HCT116 (cell line): ENCODE results near the gene SLC2A13. TPM values are rescaled to one million over a fixed set of nuclear protein-coding genes. Genes with fewer than 3 reads are reported as not detected.
"Not testable (repeated sequence)": the region's sequence is repeated elsewhere in the genome, so short reads cannot be mapped to it uniquely, and the experiment has no call there.

Experiments
- ATAC-seq: fragments of 200-7000 bp; cut with Tn5 transposase; 2 replicates; pipeline ENCODE4 v1.9.1; 2020; ENCODE audit warnings: mild to moderate bottlenecking, moderate library complexity
- BruUV-seq: library from RNA; stranded (reverse); fragments of 400-500 nt; replicated peaks from 2 replicates; lab custom pipeline; 2021; lab: Mats Ljungman, UMichigan
- CTCF ChIA-PET: fragments of 300-600 bp; sonication (Branson Sonifier 250); formaldehyde crosslinking; loops from one replicate; lab custom pipeline; 2021; ENCODE audit warnings: antibody characterized with exemption; lab: Charles Lee
- POLR2A ChIA-PET: fragments of 300-600, 350-600 bp; sonication (Branson Sonifier 250); formaldehyde crosslinking; loops from one replicate; lab custom pipeline; 2021; ENCODE audit warnings: antibody characterized with exemption; lab: Charles Lee
- RAD21 ChIA-PET, 2 experiments: fragments of 300-600 bp; sonication (Branson Sonifier 250); formaldehyde crosslinking; loops; one replicate each; lab custom pipeline; 2023; ENCODE audit warnings: low total read pairs in 2 of 2; ENCODE audit not compliant: uncharacterized antibody in 2 of 2, unreplicated experiment in 2 of 2, low non-redundant PET in 1 of 2; lab: Charles Lee
- DNase-seq: peaks from one replicate; pipeline ENCODE4 v3.0.0-alpha.2; 2010; ENCODE audit warnings: low read depth, low spot score
- H2AFZ ChIP-seq: fragments of 200-600 bp; shearing (Covaris generic), sonication (generic); 2 replicates; pipeline ENCODE4 v1.6.1; 2017; ENCODE audit warnings: low read depth, mixed run types, mixed read lengths, antibody characterized with exemption, low read length; ENCODE audit not compliant: poor library complexity, severe bottlenecking
- H3K27ac ChIP-seq: 2 replicates; pipeline ENCODE4 v1.5.1; 2012; ENCODE audit warnings: low read depth, low read length
- H3K27me3 ChIP-seq: fragments of 200-600 bp; sonication (generic); 2 replicates; pipeline ENCODE4 v1.6.1; 2016; ENCODE audit warnings: mixed run types, low read length, mixed read lengths; ENCODE audit not compliant: insufficient read depth
- H3K36me3 ChIP-seq, 2 experiments: fragments of 200-500 bp in 1 of 2; fragments of 200-600 bp in 1 of 2; sonication (Bioruptor generic) in 1 of 2; sonication (generic) in 1 of 2; 2 replicates each; pipeline versions ENCODE4 v1.5.1 to v1.6.1; 2014 to 2016; ENCODE audit warnings: low read length in 2 of 2, inconsistent platforms in 1 of 2, mixed read lengths in 1 of 2, mixed run types in 1 of 2; ENCODE audit not compliant: insufficient read depth in 2 of 2, control insufficient read depth in 1 of 2
- H3K4me1 ChIP-seq, 2 experiments: fragments of 200-600 bp in 1 of 2; sonication (generic) in 1 of 2; 2 replicates each; pipeline versions ENCODE4 v1.5.1 to v1.6.1; 2012 to 2017; ENCODE audit warnings: low read length in 2 of 2, inconsistent platforms in 1 of 2, mild to moderate bottlenecking in 1 of 2, mixed read lengths in 1 of 2, mixed run types in 1 of 2, moderate library complexity in 1 of 2; ENCODE audit not compliant: insufficient read depth in 2 of 2, control insufficient read depth in 1 of 2
- H3K4me2 ChIP-seq: fragments of 200-600 bp; sonication (generic); 2 replicates; pipeline ENCODE4 v1.6.1; 2017; ENCODE audit warnings: mixed run types, low read length, mixed read lengths
- H3K4me3 ChIP-seq, 2 experiments: fragments of 200-600 bp in 1 of 2; sonication (generic) in 1 of 2; replicated peaks in 1 of 2; 2 replicates each; pipeline ENCODE4 v1.5.1; 2011 to 2016; ENCODE audit warnings: low read length in 2 of 2, control low read depth in 1 of 2, low read depth in 1 of 2, mild to moderate bottlenecking in 1 of 2, mixed read lengths in 1 of 2, mixed run types in 1 of 2
- H3K79me2 ChIP-seq: fragments of 200-600 bp; sonication (generic); 2 replicates; pipeline ENCODE4 v1.6.1; 2017; ENCODE audit warnings: mild to moderate bottlenecking, mixed run types, low read length, moderate library complexity, mixed read lengths; ENCODE audit not compliant: insufficient read depth
- H3K9ac ChIP-seq: fragments of 200-600 bp; sonication (generic); 2 replicates; pipeline ENCODE4 v1.6.1; 2016; ENCODE audit warnings: low read length, mixed read lengths
- H3K9me2 ChIP-seq: fragments of 200-600 bp; sonication (generic), shearing (Covaris generic); 2 replicates; pipeline ENCODE4 v1.6.1; 2017; ENCODE audit warnings: mixed run types, mild to moderate bottlenecking, moderate library complexity; ENCODE audit not compliant: insufficient read depth
- H3K9me3 ChIP-seq, 2 experiments: fragments of 200-500 bp in 1 of 2; fragments of 200-600 bp in 1 of 2; sonication (Bioruptor generic) in 1 of 2; sonication (generic) in 1 of 2; 2 replicates each; pipeline ENCODE4 v1.6.1; 2014 to 2017; ENCODE audit warnings: low read length in 2 of 2, mixed read lengths in 2 of 2, inconsistent platforms in 1 of 2, low read depth in 1 of 2, mild to moderate bottlenecking in 1 of 2, mixed run types in 1 of 2, moderate library complexity in 1 of 2; ENCODE audit not compliant: control insufficient read depth in 1 of 2, insufficient read depth in 1 of 2
- H4K20me1 ChIP-seq: fragments of 200-600 bp; sonication (generic), shearing (Covaris generic); 2 replicates; pipeline ENCODE4 v1.6.1; 2017; ENCODE audit warnings: mixed run types, mild to moderate bottlenecking, moderate library complexity; ENCODE audit not compliant: insufficient read depth
- CBX3 ChIP-seq: IDR thresholded peaks from 2 replicates; pipeline ENCODE4 v1.6.1; 2012; ENCODE audit warnings: low read depth
- CEBPB ChIP-seq: IDR thresholded peaks from 2 replicates; pipeline ENCODE4 v1.6.1; 2012; ENCODE audit warnings: low read depth
- EZH2 ChIP-seq: fragments of 200-600 bp; sonication (generic); IDR thresholded peaks from 2 replicates; pipeline ENCODE4 v1.6.1; 2017; ENCODE audit warnings: antibody characterized with exemption, mixed run types
- POLR2AphosphoS5 ChIP-seq: IDR thresholded peaks from 2 replicates; pipeline ENCODE4 v1.6.1; 2011; ENCODE audit warnings: mild to moderate bottlenecking, low read depth, low read length, moderate library complexity
- RAD21 ChIP-seq: IDR thresholded peaks from 2 replicates; pipeline ENCODE4 v1.6.1; 2012; ENCODE audit warnings: low read depth, mild to moderate bottlenecking
- REST ChIP-seq: IDR thresholded peaks from 2 replicates; pipeline ENCODE4 v1.6.1; 2012; ENCODE audit warnings: low read depth
- SIN3A ChIP-seq: IDR thresholded peaks from 2 replicates; pipeline ENCODE4 v1.6.1; 2012; ENCODE audit warnings: low read depth
- SP1 ChIP-seq: IDR thresholded peaks from 2 replicates; pipeline ENCODE4 v1.6.1; 2012; ENCODE audit warnings: low read depth
- ZNF274 ChIP-seq: fragments of 200-500 bp; sonication (Bioruptor generic); IDR thresholded peaks from 2 replicates; pipeline ENCODE4 v1.6.1; 2014; ENCODE audit warnings: mild to moderate bottlenecking, low read depth, low read length, inconsistent platforms
- intact Hi-C: fragments of 100-400 bp; cut with micrococcal nuclease; formaldehyde crosslinking; loops from 2 replicates; pipeline ENCODE4 v1.10.0; 2022
- total RNA-seq: library from RNA; stranded (reverse); gene quantifications from one replicate; pipeline ENCODE4 v1.2.1, GENCODE V29; 2021; ENCODE audit not compliant: unreplicated experiment

SLC2A13 gene
- total RNA-seq, 1 experiment from 2014 or later: 6.8 TPM

GRCh38 chr12:39752482-39753137 is 353.3 kb downstream of the SLC2A13 start:
- Histone ChIP-seq H3K9me2 (no peaks in the 10 kb centered on the region), H3K4me3 (no peak overlapping the region), H3K27me3 (no peaks in the 10 kb centered on the region), H3K27ac (no peak overlapping the region), H3K79me2 (no peaks in the 10 kb centered on the region), H2AFZ (no peak overlapping the region), H3K4me2 (no peak overlapping the region), H4K20me1 (no peaks in the 10 kb centered on the region; the same call in 1 of the 2 replicates), H3K36me3 (no peaks in the 10 kb centered on the region), H3K9ac (no peak overlapping the region), H3K9me3 (no peaks in the 10 kb centered on the region), H3K4me1 (no peaks in the 10 kb centered on the region)
- intact Hi-C loops: no loop called here
- ATAC-seq: no peak
- no TSS peak for BruUV-seq
- ChIA-PET POLR2A (no interaction called here), RAD21 (no interaction called here), CTCF (no interaction called here)
- TF ChIP-seq RAD21 (no peak), SIN3A (no peak), POLR2AphosphoS5 (no peak), ZNF274 (no peak), EZH2 (no peak), CBX3 (no peak), REST (no peak), SP1 (no peak), CEBPB (no peak)
- no peak for DNase-seq

GRCh38 chr12:39746151-39746550 is 359.7 kb downstream of the SLC2A13 start:
- CTCF ChIA-PET: not testable (repeated sequence)

More at GRCh38 chr12:39746151-39746550, 359.7 kb downstream of the SLC2A13 start:
- H2AFZ ChIP-seq, H3K27me3 ChIP-seq, H3K4me1 ChIP-seq, H3K9me2 ChIP-seq, intact Hi-C loops, H3K27ac ChIP-seq, BruUV-seq, H3K36me3 ChIP-seq, ATAC-seq, H3K9ac ChIP-seq, H3K79me2 ChIP-seq, H4K20me1 ChIP-seq, H3K4me2 ChIP-seq, RAD21 ChIA-PET, H3K4me3 ChIP-seq, DNase-seq, H3K9me3 ChIP-seq, POLR2A ChIA-PET: not testable (repeated sequence)
